Dermis microvascular lymphatic vessel endothelial cell (primary cell): ENCODE measurements around the gene VENTX. TPM values are rescaled to one million over a fixed set of nuclear protein-coding genes. Genes with fewer than 3 reads are reported as not detected.

Experiments used
- DNase-seq, 2 donors: peaks; one replicate each; pipeline versions ENCODE4 v3.0.0 to v3.0.0-alpha.2; 2010; ENCODE audit warnings: low read depth in 2 of 2
- total RNA-seq: library from RNA; depleted of rRNA; stranded (reverse); fragments of >200 nt; gene quantifications from 2 replicates; pipeline ENCODE4 v1.2.1, GENCODE V29; 2014

VENTX gene
- total RNA-seq, 1 donor from 2014 or later: not detected

DNA sequence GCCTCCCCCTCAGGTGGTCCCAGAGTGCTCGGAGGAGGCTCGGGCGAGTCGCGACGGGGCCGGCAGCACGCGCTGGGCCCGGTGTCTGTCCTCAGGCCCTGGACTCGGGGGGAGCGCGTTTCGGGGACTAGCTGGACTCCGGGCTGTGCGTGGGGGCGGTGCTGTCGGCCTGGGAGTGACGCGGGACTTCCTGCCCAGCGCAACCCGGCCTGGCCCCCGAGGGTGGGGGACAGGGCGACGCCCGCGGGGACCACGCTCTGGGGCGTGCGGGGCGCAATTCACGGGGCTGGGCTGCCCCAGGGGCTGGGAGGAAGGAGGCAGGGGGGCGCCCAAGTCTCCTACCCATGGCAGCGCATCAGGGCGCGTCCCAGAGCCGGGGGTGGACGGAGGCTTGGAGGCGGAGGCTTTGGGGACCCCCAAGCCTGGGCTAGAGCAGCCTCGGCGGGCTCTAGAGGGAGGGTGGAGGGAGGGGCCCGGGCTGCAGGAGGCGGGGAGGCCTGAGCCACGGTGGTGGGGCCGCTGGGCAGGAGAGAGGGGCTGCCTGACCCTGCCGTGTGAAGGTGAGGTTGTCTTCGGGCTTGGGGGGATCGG lies 2.3 kb upstream of the VENTX start:
- no peak for DNase-seq

DNA sequence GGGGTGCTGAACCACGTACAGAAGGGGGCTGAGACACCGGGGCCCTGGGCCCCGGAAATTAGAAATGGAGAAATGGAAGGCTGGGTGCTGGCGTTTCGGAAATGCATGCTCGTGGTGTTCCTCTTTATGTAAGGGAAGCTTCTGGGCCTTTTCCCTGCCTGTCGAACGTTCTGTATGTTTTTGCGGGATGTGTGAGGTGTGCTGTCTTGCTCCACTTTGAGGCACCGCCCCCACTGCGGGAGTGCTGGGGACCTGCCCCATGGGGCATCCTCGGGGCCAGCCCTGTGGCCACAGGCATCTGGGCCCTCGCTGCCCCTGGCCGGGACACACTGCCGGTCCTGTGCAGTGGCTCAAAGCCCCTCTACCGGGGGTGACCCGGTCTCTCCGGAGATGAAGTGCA lies 1.7 kb upstream of the VENTX start:
- DNase-seq: no peak

DNA sequence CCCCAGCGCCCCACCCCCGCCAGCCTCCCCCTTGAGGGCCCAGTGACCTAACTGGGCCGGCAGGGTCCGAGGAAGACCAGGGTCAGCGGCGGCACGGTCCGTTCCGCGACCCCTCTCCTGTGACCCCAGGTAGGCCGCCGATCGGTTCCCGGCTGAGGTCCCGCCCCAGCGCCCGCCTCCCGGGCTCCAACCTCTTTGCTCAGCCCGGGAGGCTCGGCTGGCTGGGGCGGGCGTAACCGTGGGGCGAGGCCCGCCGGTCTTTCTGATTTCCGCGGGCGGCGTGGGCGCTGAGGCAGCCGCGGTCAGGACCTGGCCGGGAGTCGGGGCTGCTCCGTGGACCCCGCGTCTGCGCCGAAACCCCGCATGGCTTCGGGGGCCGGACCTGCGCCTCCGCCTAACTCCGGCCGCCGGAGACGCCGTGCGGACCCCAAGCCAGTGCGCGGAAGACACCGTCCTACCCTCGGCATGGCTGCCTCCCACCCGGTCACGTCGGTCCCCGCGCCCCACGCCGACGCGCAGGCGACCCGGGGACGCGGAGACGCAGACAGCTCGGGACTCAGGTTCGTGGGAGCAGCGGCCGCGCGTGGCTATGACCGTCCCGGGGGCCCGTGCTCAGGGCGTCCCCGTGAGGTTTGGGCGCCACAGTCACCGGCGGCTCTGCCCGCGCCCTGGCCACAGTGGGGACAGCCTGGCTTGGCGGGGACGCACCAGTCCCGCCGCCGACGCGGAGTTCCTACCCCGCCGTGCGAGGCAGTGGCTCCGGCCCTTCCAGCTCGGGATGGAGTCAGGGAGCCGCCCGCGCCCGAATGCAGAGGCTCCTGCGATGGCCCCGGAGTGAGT lies 1.0 kb upstream of the VENTX start:
- no peak for DNase-seq

GRCh38 chr10:133237241-133237587 lies 441 bp upstream of the VENTX start:
- DNase-seq: no peak

DNA sequence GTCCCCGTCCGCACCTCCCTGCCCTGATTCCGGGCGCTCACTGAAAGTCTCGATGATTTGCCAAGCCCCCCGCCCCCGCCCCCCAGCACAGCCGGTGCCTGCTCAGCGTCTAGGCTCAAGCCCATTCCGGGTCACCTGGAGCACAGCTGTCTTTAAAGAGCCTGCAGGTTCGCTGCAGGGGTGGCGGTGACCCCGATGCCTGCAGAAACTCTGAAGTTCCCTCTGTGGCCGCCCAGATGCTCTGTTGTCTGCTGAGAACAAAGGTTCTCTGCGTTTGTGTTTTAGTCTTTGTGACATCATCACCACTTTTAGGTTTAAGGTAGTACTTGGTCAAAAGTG lies 780 bp downstream of the VENTX start:
- DNase-seq: no peak

GRCh38 chr10:133239990-133240389 lies 2.3 kb downstream of the VENTX start:
- no peak for DNase-seq

GRCh38 chr10:133241501-133242205 lies 4.0 kb downstream of the VENTX start:
- no peak for DNase-seq

- no peak for DNase-seq
These were observed 5.1 kb downstream of the VENTX start for GRCh38 chr10:133242611-133243356.

- DNase-seq: no peak
These were observed 5.9 kb downstream of the VENTX start for GRCh38 chr10:133243593-133243992.

GRCh38 chr10:133245439-133246235 lies 8.0 kb downstream of the VENTX start:
- no peak for DNase-seq

DNA sequence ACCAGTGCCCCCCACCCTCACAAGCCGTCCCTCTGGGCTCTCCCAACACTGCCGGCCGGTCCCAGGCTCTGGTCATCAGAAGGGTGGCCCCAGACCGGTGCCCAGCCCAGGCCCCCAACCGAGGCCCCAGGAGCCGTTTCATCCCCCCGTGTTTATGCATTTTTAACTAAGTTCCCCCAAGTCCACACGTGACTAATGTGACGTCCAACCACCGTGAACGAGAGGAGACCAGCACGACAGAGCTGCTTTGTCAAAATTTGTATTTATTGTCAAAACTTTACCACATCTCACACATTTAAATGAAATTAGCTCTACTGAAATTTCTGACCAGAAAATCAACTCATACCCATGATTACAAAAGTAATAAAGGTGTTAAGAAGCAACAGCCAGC lies 8.6 kb downstream of the VENTX start:
- no peak for DNase-seq

GRCh38 chr10:133247681-133248333 lies 10.2 kb downstream of the VENTX start:
- DNase-seq: no peak

- no peak for DNase-seq
These were observed 10.7 kb downstream of the VENTX start for GRCh38 chr10:133248334-133248715.

- DNase-seq: no peak
These were observed 11.6 kb downstream of the VENTX start for GRCh38 chr10:133249094-133249780.

- no peak for DNase-seq
These were observed 12.5 kb downstream of the VENTX start for GRCh38 chr10:133249975-133250754.

DNA sequence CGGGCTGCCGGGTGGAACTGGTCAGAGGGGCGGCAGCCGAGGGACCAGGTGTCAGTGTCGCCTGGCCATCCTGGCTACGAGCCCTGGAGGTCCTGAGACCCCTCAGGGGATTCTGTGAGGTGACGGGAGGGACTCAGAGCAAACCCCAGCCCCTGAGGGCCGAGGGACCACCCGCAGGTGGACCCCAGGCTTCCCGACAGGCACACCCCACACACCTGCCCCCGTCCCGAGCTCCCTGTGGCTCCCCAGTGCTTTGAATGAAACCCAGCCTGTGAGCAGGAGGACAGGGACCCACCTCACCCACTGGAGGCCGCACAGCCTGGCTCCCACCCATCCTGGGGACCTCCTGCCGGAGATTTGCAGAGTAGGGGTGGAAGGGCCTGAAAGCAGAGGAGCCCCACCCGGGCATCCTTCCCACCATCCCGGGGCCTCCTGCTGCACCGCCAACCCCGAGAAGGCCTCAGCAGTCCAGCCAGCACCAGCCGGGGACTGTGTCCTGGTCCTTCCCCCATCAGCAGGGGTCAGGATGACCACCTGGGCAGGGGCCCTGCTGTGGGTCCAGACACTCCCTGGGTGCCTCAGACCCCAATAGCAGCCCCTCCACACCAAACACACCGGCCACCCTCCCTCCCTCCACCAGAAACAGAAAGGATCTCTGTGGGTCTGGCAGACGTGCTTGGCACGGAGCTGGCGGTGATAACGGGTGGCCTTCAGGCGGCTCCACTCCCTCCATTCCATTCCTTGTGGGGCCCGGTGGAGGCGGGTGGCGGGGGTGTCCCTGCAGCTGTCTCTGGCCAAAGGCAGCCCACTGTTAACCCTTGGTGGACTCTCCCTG lies 13.9 kb downstream of the VENTX start:
- no peak for DNase-seq

GRCh38 chr10:133252223-133252552 lies 14.5 kb downstream of the VENTX start:
- DNase-seq: no peak

GRCh38 chr10:133253361-133253955 lies 15.8 kb downstream of the VENTX start:
- no peak for DNase-seq
